Peyer's patch (tissue), 4 donors: ENCODE measurements around the gene ST7.

ENCODE experiments used
- POLR2A ChIP-seq, 2 donors: fragments of 450-650 bp; IDR thresholded peaks; one replicate each; pipeline ENCODE4 v1.5.1; 2017; ENCODE audit warnings: antibody characterized with exemption in 2 of 2, mild to moderate bottlenecking in 2 of 2, moderate library complexity in 2 of 2
- TF ChIP-seq, protein P1 (sequence below), 6 experiments: fragments of 450-650 bp in 4 of 6; fragments of 200-600 bp in 2 of 6; sonication (generic) in 1 of 6; IDR thresholded peaks; one replicate each; pipeline ENCODE4 v1.5.1; 2017 to 2019; ENCODE audit warnings: antibody characterized with exemption in 6 of 6, mild to moderate bottlenecking in 3 of 6, moderate library complexity in 1 of 6

DNA sequence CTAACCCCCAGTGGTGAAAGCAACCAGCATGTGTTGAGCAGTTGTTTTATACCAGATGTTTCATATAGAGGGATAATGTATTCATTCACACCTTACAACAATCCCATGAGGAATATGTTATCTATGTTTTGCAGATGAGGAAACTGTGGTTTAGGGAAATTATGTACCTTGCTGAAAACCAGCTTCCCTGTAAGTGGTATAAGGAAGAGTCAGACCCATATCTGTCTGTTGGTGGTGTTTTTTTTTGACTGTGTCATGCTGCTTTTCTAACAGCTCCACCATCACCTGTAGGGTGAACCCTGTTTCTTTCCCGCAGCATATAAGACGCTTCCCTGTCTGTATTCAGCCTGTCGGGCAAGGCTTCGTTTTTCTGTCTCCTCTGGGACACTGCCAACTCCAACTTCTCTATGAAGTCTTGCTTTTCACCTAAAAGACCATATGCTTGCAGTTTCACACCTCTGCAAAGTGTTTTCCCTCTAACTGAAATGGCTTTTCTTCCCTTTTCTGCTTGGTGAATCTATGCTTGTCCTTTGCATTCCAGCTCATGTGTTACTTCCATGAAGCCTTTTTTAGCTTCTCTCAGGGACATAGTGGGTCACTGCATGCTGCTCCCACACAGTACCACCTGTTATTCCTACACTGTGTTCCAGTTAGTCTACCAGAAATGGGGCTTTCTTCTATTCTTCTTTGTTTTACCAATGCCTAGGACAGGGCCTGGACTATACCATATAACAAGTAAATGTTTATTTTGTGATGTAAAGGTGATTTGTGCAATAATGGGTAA, 92.8 kb downstream of the ST7 start:
- TF ChIP-seq, protein P1, sequence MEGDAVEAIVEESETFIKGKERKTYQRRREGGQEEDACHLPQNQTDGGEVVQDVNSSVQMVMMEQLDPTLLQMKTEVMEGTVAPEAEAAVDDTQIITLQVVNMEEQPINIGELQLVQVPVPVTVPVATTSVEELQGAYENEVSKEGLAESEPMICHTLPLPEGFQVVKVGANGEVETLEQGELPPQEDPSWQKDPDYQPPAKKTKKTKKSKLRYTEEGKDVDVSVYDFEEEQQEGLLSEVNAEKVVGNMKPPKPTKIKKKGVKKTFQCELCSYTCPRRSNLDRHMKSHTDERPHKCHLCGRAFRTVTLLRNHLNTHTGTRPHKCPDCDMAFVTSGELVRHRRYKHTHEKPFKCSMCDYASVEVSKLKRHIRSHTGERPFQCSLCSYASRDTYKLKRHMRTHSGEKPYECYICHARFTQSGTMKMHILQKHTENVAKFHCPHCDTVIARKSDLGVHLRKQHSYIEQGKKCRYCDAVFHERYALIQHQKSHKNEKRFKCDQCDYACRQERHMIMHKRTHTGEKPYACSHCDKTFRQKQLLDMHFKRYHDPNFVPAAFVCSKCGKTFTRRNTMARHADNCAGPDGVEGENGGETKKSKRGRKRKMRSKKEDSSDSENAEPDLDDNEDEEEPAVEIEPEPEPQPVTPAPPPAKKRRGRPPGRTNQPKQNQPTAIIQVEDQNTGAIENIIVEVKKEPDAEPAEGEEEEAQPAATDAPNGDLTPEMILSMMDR (IDR thresholded peaks at IDR 0.05) = no peak
- no peak for TF ChIP-seq POLR2A (IDR thresholded peaks at IDR 0.05)
